SH-SY5Y (cell line): Measurements from ENCODE around the gene RFPL2.

Experiments used
- GATA2 ChIP-seq: IDR thresholded peaks from 2 replicates; pipeline ENCODE4 v1.6.1; 2011; ENCODE audit warnings: mild to moderate bottlenecking, low read depth, low read length
- GATA3 ChIP-seq: IDR thresholded peaks from 2 replicates; pipeline ENCODE4 v1.6.1; 2011; ENCODE audit warnings: low read depth, mild to moderate bottlenecking, low read length, moderate library complexity

- TF ChIP-seq GATA2 (no peak), GATA3 (no peak)
Measured at GRCh38 chr22:32202161-32202538, 2.7 kb downstream of the RFPL2 start.
